Dendritic cell treated with granulocyte-macrophage colony-stimulating factor and Interleukin-4, amounts not matched to agents 40 ng/mL and 50 ng/mL, for 4 days (primary cell): ENCODE measurements around the gene KRT26.
"Not testable (repeated sequence)": the region's sequence is repeated elsewhere in the genome, so short reads cannot be mapped to it uniquely, and the experiment has no call there.

Experiments used
- H3K27ac Mint-ChIP-seq: one replicate; pipeline ENCODE4 v1.8.0; 2022; ENCODE audit warnings: mild to moderate bottlenecking, mixed read lengths
- H3K27me3 Mint-ChIP-seq: one replicate; pipeline ENCODE4 v1.8.0; 2022; ENCODE audit warnings: mild to moderate bottlenecking, mixed read lengths
- H3K36me3 Mint-ChIP-seq: one replicate; pipeline ENCODE4 v1.8.0; 2022; ENCODE audit warnings: low read depth, mixed read lengths
- H3K4me1 Mint-ChIP-seq: one replicate; pipeline ENCODE4 v1.8.0; 2022; ENCODE audit warnings: low read depth, mixed read lengths
- H3K4me3 Mint-ChIP-seq: one replicate; pipeline ENCODE4 v1.8.0; 2022; ENCODE audit warnings: mild to moderate bottlenecking, moderate library complexity, mixed read lengths
- H3K9me3 Mint-ChIP-seq: one replicate; pipeline ENCODE4 v1.8.0; 2022; ENCODE audit warnings: mixed read lengths
- intact Hi-C: fragments of 100-400 bp; cut with micrococcal nuclease; formaldehyde crosslinking; loops from one replicate; pipeline ENCODE4 v1.15.0; 2022

The KRT26 gene

GRCh38 chr17:40772101-40772500 is at the start of gene KRT26:
KRT26 (minus strand) TSS chr17:40772201; CDS start chr17:40772113, 88 bp downstream.
- intact Hi-C loops = no loop called here
- Mint-ChIP-seq H3K4me1 (no peaks in the 10 kb centered on the region), H3K9me3 (no peaks in the 10 kb centered on the region), H3K27me3 (peaks cover 37% of the 10 kb centered on the region), H3K4me3 (no peak within 1 kb of the TSS), H3K36me3 (no peaks in the 10 kb centered on the region), H3K27ac (no peak within 1 kb of the TSS)

- intact Hi-C loops = no loop called here
- Mint-ChIP-seq H3K36me3 (peaks cover 15% of the 10 kb centered on the region), H3K9me3 (peaks cover 14% of the 10 kb centered on the region), H3K4me3 (no peak overlapping the region), H3K27ac (no peak overlapping the region), H3K27me3 (peaks cover 43% of the 10 kb centered on the region), H3K4me1 (no peaks in the 10 kb centered on the region)
These were observed 49.5 kb upstream of the KRT26 start for GRCh38 chr17:40821536-40821935.

- H3K36me3 Mint-ChIP-seq = peaks cover 15% of the 10 kb centered on the region
- H3K9me3 Mint-ChIP-seq = peaks cover 15% of the 10 kb centered on the region
- H3K27ac Mint-ChIP-seq = no peak overlapping the region
- no peaks in the 10 kb centered on the region for H3K4me1 Mint-ChIP-seq
- intact Hi-C loops = no loop called here
- no peak overlapping the region for H3K4me3 Mint-ChIP-seq
- peaks cover 40% of the 10 kb centered on the region for H3K27me3 Mint-ChIP-seq
These were observed 48.3 kb upstream of the KRT26 start for GRCh38 chr17:40820228-40820838.

- H3K9me3 Mint-ChIP-seq = peaks cover 20% of the 10 kb centered on the region
- H3K4me1 Mint-ChIP-seq = no peaks in the 10 kb centered on the region
- H3K27ac Mint-ChIP-seq = no peak overlapping the region
- H3K4me3 Mint-ChIP-seq = peak overlapping the region; percentile 72
- peaks cover 15% of the 10 kb centered on the region for H3K36me3 Mint-ChIP-seq
- intact Hi-C loops = no loop called here
- peaks cover 44% of the 10 kb centered on the region for H3K27me3 Mint-ChIP-seq
These were observed 47.6 kb upstream of the KRT26 start for GRCh38 chr17:40819528-40820125.

- H3K27me3 Mint-ChIP-seq = peaks cover 44% of the 10 kb centered on the region
- peak overlapping the region; percentile 72 for H3K4me3 Mint-ChIP-seq
- intact Hi-C loops = no loop called here
These were observed 46.9 kb upstream of the KRT26 start for GRCh38 chr17:40818733-40819527.

GRCh38 chr17:40818343-40818732 is 46.3 kb upstream of the KRT26 start:
- H3K36me3 Mint-ChIP-seq = peaks cover 15% of the 10 kb centered on the region
- H3K27ac Mint-ChIP-seq = peak overlapping the region; percentile 65
- peaks cover 23% of the 10 kb centered on the region for H3K9me3 Mint-ChIP-seq
- peaks cover 45% of the 10 kb centered on the region for H3K27me3 Mint-ChIP-seq
- no peaks in the 10 kb centered on the region for H3K4me1 Mint-ChIP-seq
- intact Hi-C loops = no loop called here
- H3K4me3 Mint-ChIP-seq = peak overlapping the region; percentile 72

More at GRCh38 chr17:40818733-40819527, 46.9 kb upstream of the KRT26 start:
- H3K9me3 Mint-ChIP-seq = peaks cover 23% of the 10 kb centered on the region
- no peaks in the 10 kb centered on the region for H3K4me1 Mint-ChIP-seq
- peak overlapping the region; percentile 65 for H3K27ac Mint-ChIP-seq
- peaks cover 15% of the 10 kb centered on the region for H3K36me3 Mint-ChIP-seq

GRCh38 chr17:40817103-40817682 is 45.2 kb upstream of the KRT26 start:
- peaks cover 48% of the 10 kb centered on the region for H3K27me3 Mint-ChIP-seq
- H3K4me1 Mint-ChIP-seq = no peaks in the 10 kb centered on the region
- intact Hi-C loops = no loop called here
- H3K27ac Mint-ChIP-seq = no peak overlapping the region
- peaks cover 23% of the 10 kb centered on the region for H3K9me3 Mint-ChIP-seq
- no peak overlapping the region for H3K4me3 Mint-ChIP-seq
- peaks cover 15% of the 10 kb centered on the region for H3K36me3 Mint-ChIP-seq

- Mint-ChIP-seq H3K27me3 (peaks cover 49% of the 10 kb centered on the region), H3K36me3 (peaks cover 15% of the 10 kb centered on the region), H3K4me1 (no peaks in the 10 kb centered on the region), H3K27ac (no peak overlapping the region), H3K9me3 (peaks cover 23% of the 10 kb centered on the region), H3K4me3 (no peak overlapping the region)
- intact Hi-C loops = no loop called here
These were observed 44.6 kb upstream of the KRT26 start for GRCh38 chr17:40816569-40816968.

GRCh38 chr17:40815381-40815780 is 43.4 kb upstream of the KRT26 start:
- Mint-ChIP-seq H3K36me3 (peaks cover 15% of the 10 kb centered on the region), H3K27me3 (peaks cover 48% of the 10 kb centered on the region), H3K9me3 (peaks cover 23% of the 10 kb centered on the region), H3K4me3 (no peak overlapping the region), H3K4me1 (no peaks in the 10 kb centered on the region), H3K27ac (no peak overlapping the region)
- intact Hi-C loops = no loop called here

GRCh38 chr17:40814657-40815056 is 42.7 kb upstream of the KRT26 start:
- peaks cover 51% of the 10 kb centered on the region for H3K27me3 Mint-ChIP-seq
- intact Hi-C loops, H3K4me3 Mint-ChIP-seq, H3K27ac Mint-ChIP-seq, H3K4me1 Mint-ChIP-seq: not testable (repeated sequence)
- H3K9me3 Mint-ChIP-seq = peaks cover 23% of the 10 kb centered on the region
- peaks cover 15% of the 10 kb centered on the region for H3K36me3 Mint-ChIP-seq

- Mint-ChIP-seq H3K36me3 (peaks cover 15% of the 10 kb centered on the region), H3K9me3 (peaks cover 23% of the 10 kb centered on the region), H3K4me1 (no peaks in the 10 kb centered on the region), H3K27ac (no peak overlapping the region), H3K4me3 (no peak overlapping the region), H3K27me3 (peaks cover 53% of the 10 kb centered on the region)
- intact Hi-C loops = no loop called here
These were observed 41.8 kb upstream of the KRT26 start for GRCh38 chr17:40813804-40814203.

GRCh38 chr17:40812639-40813038 is 40.6 kb upstream of the KRT26 start:
- Mint-ChIP-seq H3K27me3 (peaks cover 61% of the 10 kb centered on the region), H3K27ac (no peak overlapping the region), H3K4me3 (no peak overlapping the region), H3K4me1 (no peaks in the 10 kb centered on the region), H3K36me3 (peaks cover 9% of the 10 kb centered on the region), H3K9me3 (peaks cover 21% of the 10 kb centered on the region)
- intact Hi-C loops = no loop called here

GRCh38 chr17:40810494-40810893 is 38.5 kb upstream of the KRT26 start:
- Mint-ChIP-seq H3K4me1 (no peaks in the 10 kb centered on the region), H3K4me3 (no peak overlapping the region), H3K9me3 (peaks cover 9% of the 10 kb centered on the region), H3K27ac (no peak overlapping the region), H3K27me3 (peaks cover 68% of the 10 kb centered on the region), H3K36me3 (no peaks in the 10 kb centered on the region)
- intact Hi-C loops = no loop called here
